ENCODE results near the gene STK4.

STK4 gene

GRCh38 chr20:45070932-45071632, 104.8 kb downstream of the STK4 start:
- TF ChIP-seq CTCF (conservative IDR thresholded peaks at IDR 0.05; ENCODE audit: control insufficient read depth, insufficient read depth, low read depth, low read length), result no peak
- H3K4me3 ChIP-seq (ENCODE audit: control insufficient read depth, low read depth, low read length), result no peak overlapping the region
- DNase-seq (ENCODE audit: low read depth), result peak; percentile 38

DNA sequence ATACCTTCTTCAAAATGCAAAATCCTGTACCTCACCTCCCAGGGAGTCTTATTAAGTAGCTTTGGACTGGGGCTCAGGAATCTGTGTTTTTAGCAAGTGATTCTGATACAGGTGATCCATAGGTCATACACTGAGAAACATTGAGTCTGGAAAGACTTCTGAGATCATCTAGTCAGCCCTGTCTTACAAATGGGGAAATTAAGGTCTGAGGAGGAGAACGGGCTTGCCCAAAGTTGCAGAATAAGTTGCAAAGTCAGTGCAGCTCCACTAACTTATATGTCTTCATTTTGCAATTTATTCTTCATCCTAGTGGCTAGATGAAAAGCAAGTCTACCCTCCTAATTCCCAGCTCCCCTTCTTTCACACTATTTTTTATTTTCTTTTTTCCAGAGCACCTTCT, 105.8 kb downstream of the STK4 start:
- no peak for DNase-seq (ENCODE audit: low read depth)
- H3K4me3 ChIP-seq (ENCODE audit: control insufficient read depth, low read depth, low read length), result no peak overlapping the region
- no peak for TF ChIP-seq CTCF (conservative IDR thresholded peaks at IDR 0.05; ENCODE audit: control insufficient read depth, insufficient read depth, low read depth, low read length)

GRCh38 chr20:45073221-45073620, 106.9 kb downstream of the STK4 start:
- no peak for DNase-seq (ENCODE audit: low read depth)
- H3K4me3 ChIP-seq (ENCODE audit: control insufficient read depth, low read depth, low read length), result no peak overlapping the region
- TF ChIP-seq CTCF (conservative IDR thresholded peaks at IDR 0.05; ENCODE audit: control insufficient read depth, insufficient read depth, low read depth, low read length), result no peak

GRCh38 chr20:45077559-45077958, 111.2 kb downstream of the STK4 start:
- no peak overlapping the region for H3K4me3 ChIP-seq (ENCODE audit: control insufficient read depth, low read depth, low read length)
- DNase-seq (ENCODE audit: low read depth), result no peak

DNA sequence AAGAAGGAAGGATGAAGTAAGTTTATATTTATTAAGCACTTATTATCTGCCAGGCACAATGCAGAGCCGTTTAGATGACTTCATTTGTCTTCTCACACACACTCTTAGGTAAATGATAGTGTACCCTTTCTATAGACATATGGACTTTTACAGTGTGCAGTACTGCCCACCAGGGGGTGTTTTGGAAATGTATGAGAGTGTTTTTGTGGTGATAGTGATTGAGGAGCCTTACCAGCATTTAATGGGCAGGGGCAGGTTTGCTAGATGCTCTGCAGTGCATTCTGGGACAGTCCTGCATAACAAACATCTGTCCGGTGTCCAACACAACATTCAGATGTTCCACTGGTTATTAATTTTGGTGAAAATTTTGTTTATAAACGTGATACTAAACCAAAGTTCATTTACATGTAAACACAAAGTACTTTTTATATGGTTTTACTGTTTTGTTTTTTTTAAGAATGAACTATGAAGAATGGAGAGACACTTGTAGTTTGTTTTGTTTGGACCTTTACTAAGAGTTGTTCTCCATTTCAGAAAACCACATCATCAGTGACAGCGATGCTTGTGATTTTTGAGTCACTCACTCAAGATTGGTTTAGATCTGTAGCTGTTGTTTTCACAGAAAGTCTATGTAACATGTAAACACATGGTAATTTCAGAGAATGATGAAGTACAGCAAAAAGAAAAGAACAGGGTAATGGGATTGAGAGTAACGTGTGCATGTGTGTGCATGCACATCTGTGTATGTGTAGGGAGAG, 114.7 kb downstream of the STK4 start:
- DNase-seq (ENCODE audit: low read depth), result no peak
- no peak overlapping the region for H3K4me3 ChIP-seq (ENCODE audit: control insufficient read depth, low read depth, low read length)
- TF ChIP-seq CTCF (conservative IDR thresholded peaks at IDR 0.05; ENCODE audit: control insufficient read depth, insufficient read depth, low read depth, low read length), result peak; percentile 47

More at GRCh38 chr20:45077559-45077958, 111.2 kb downstream of the STK4 start:
- TF ChIP-seq CTCF (conservative IDR thresholded peaks at IDR 0.05; ENCODE audit: control insufficient read depth, insufficient read depth, low read depth, low read length), result no peak

DNA sequence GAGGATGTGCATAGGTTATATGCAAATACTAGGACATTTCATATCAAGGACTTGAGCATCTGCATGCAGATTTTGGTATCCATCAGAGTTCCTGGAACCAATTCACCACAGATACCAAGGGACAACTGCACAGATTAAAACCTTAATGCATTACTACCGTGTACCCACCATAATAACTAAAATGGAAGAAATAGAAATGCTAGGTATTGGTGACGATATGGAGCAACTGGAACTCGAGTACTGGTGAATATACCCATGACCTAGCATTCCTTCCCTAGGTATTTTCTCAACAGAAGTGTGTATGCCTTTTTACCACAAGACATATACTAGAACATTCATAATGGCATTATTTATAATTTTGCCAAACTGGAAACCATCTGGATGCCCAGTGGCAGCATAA, 116.2 kb downstream of the STK4 start:
- DNase-seq (ENCODE audit: low read depth), result no peak
- H3K4me3 ChIP-seq (ENCODE audit: control insufficient read depth, low read depth, low read length), result no peak overlapping the region
- TF ChIP-seq CTCF (conservative IDR thresholded peaks at IDR 0.05; ENCODE audit: control insufficient read depth, insufficient read depth, low read depth, low read length), result no peak

Measured in fibroblast of mammary gland (primary cell).